NB4 (cell line): ENCODE data around the gene DUS2.
"Not testable (repeated sequence)": the region's sequence is repeated elsewhere in the genome, so short reads cannot be mapped to it uniquely, and the experiment has no call there.

Source experiments
- DNase-seq: peaks from one replicate; pipeline ENCODE4 v3.0.0; 2010; ENCODE audit warnings: low read depth
- H3K4me3 ChIP-seq: one replicate; pipeline ENCODE4 v1.5.1; 2011; ENCODE audit warnings: mild to moderate bottlenecking, low read depth, low read length, moderate library complexity
- CTCF ChIP-seq: IDR thresholded peaks from one replicate; pipeline ENCODE4 v1.5.1; 2012; ENCODE audit warnings: low read depth, low read length
- MAX ChIP-seq: IDR thresholded peaks from 2 replicates; pipeline ENCODE4 v1.6.1; 2011; ENCODE audit warnings: low read depth, low read length
- MYC ChIP-seq: IDR thresholded peaks from 2 replicates; pipeline ENCODE4 v1.6.1; 2011; ENCODE audit warnings: low read depth, low read length
- POLR2A ChIP-seq: IDR thresholded peaks from 2 replicates; pipeline ENCODE4 v1.6.1; 2011; ENCODE audit warnings: mild to moderate bottlenecking; ENCODE audit not compliant: insufficient read length; ENCODE audit errors: extremely low read depth

Gene DUS2

GRCh38 chr16:67989322-67990017 lies 33.6 kb upstream of the DUS2 start:
- no peak for TF ChIP-seq CTCF
- no peak for TF ChIP-seq MAX
- no peak overlapping the region for H3K4me3 ChIP-seq
- no peak for DNase-seq

- TF ChIP-seq CTCF (no peak), POLR2A (no peak), MYC (no peak), MAX (no peak)
- DNase-seq = no peak
- H3K4me3 ChIP-seq = no peak overlapping the region
Measured at GRCh38 chr16:67990018-67990386, 33.1 kb upstream of the DUS2 start.

- DNase-seq = no peak
- no peak for TF ChIP-seq MYC
- TF ChIP-seq MAX = no peak
- no peak for TF ChIP-seq CTCF
- no peak for TF ChIP-seq POLR2A
- no peak overlapping the region for H3K4me3 ChIP-seq
Measured at GRCh38 chr16:67992661-67993206, 30.4 kb upstream of the DUS2 start.

- no peak overlapping the region for H3K4me3 ChIP-seq
- peak; percentile 88 for DNase-seq
- TF ChIP-seq MYC (peak; percentile 8; the same call in 1 of the 2 replicates), CTCF (peak; percentile 91), POLR2A (no peak)
Measured at GRCh38 chr16:67993207-67994039, 29.7 kb upstream of the DUS2 start.

GRCh38 chr16:67994040-67994408 lies 29.1 kb upstream of the DUS2 start:
- DNase-seq, H3K4me3 ChIP-seq: not testable (repeated sequence)

GRCh38 chr16:67995423-67995822 lies 27.7 kb upstream of the DUS2 start:
- peak; percentile 64 for DNase-seq

More at GRCh38 chr16:67995423-67995822, 27.7 kb upstream of the DUS2 start:
- no peak for TF ChIP-seq CTCF
- no peak for TF ChIP-seq MAX
- TF ChIP-seq POLR2A = no peak
- no peak for TF ChIP-seq MYC
- no peak overlapping the region for H3K4me3 ChIP-seq
